Jurkat, Clone E6-1 (cell line): ENCODE results near the gene PPIB.
"Not testable (repeated sequence)": the region's sequence is repeated elsewhere in the genome, so short reads cannot be mapped to it uniquely, and the experiment has no call there.

Experiments
- DNase-seq: peaks from one replicate; pipeline ENCODE4 v3.0.0-alpha.2; 2011; ENCODE audit warnings: low read depth, low spot score
- H3K4me3 ChIP-seq: 2 replicates; pipeline ENCODE4 v1.5.1; 2011; ENCODE audit warnings: mild to moderate bottlenecking, low read length, control low read depth, moderate library complexity

PPIB gene

DNA sequence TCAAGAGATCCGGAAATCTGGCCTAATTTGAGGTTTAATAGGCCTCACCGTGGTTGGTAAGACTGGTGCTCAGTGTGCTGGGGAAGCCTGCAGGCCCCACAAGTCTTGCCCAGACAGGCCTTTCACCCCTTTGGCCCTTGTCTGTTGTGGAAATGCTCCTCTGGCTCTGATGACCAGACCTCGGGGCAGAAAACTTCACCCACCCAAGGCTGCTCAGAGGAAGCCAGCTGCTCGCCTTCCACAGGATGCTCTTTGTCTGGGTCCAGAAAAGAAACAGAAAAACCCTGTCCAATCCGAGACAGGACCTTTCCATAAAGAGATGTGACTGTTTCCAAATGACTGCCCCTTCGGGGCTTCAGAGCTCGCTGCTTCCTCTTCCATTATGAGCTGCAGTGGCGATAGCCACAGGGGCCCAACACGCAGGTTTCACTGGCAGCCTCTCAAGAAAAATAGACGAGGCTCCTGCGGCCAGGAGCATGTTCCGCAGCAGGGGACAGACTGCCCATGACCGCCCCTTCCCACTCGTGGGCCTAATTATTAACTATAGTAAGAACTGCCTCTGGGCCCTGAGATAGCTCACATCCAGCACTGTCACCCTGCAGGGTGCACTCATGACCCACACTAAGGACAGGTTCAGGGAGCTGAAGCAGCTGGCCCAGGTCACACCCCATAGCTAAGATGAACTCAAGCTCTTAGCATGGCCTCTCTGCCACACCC, 18.1 kb downstream of the PPIB start:
- no peak overlapping the region for H3K4me3 ChIP-seq
- no peak for DNase-seq

DNA sequence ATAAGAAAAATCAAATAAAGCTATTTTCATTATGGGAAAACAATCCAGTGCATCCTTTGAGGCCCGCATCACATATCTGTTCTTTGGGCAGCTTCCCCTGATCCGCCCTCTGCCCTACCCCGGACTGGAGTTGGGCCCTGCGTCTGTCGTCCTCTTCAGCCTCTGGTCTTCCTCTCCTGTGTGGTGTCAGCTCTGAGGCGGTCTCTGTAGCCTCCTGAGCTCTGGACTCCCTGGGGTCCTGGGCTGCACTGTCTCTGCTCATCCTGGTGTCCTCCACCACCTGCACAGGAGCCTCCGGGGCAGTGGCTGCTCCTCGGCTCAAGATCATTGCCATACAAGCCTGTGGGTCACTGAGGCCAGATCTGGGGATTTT, 18.6 kb downstream of the PPIB start:
- H3K4me3 ChIP-seq = no peak overlapping the region
- DNase-seq = no peak

DNA sequence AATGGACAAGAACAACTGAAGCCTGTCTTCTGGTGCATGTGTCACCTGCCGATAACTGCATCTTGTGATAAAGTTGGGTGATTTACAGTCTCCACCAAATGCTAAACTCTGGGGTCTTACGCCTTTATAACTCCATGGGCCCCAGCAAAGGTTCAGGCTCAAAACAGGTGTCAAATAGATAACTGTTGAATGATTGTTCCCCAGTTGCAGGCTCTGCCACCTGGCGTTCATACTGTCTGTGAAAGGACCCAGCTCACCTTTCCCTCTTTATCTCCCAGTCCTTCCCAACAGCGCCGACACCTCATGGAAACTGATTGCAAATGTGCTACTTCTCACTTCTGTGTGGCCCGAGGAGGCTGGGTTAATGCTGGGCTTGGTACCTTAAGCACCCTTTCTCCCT, 19.5 kb downstream of the PPIB start:
- DNase-seq = no peak
- H3K4me3 ChIP-seq = no peak overlapping the region

DNA sequence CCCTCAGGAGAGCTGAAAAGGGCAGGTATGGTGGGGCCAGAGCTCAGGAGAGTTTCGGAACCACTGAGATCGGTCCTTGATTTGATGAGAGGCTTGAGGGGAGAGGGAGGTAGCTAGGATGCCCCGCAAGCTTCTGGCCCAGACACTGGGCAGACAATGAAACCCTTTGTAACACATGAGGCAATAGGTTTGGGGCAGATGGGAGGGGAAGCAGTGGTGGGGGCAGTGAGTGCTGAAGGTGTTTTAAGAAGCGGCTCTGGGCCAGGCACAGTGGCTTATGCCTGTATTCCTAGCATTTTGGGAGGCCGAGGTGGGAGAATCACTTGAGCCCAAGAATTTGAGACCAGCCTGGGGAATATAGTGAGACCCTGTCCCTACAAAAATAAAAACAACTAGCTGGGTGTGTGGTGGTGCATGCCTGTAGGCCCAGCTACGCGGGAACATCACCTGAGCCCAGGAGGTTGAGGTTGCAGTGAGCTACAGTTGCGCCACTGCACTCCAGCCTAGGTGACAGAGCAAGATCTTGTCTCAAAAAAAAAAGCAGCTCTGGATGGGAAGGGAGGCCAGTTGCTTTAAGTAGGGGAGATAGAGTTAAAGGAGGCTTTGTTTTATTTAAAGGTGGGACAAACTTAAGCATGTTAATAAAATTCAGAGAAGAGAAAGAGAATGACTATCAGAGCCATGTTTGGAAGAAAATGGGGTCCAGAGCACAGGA, 20.9 kb downstream of the PPIB start:
- no peak overlapping the region for H3K4me3 ChIP-seq
- DNase-seq = no peak

DNA sequence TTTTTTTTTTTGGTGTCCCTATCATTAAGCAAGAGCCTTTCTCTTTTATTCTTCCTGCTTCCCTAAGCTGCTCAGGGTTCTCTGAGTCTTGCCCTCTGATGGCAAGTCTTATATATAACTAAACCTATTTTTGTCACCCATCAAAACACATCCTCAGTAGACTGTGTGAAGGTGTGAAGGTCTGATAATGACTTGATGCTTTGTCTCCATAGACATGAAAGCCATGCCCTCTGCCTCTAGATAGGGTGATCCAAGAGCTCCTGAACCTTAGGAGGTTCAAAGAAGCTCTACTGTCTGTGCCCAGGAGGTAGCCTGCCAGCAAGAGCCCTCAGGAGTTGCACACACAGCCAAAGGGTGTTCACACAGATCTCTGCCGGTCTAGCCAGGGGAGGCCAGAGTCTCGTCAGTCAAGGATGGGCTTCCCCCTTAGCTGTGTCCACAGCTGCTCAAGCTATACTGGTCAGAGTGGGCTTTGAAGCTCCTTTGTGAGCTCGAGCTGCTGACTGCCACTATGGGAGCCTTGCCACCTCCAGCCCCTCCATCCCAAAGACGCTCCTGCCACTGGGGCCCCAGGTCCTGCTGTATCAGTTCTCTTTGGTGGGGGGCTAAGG, 24.4 kb downstream of the PPIB start:
- no peak for DNase-seq
- H3K4me3 ChIP-seq = no peak overlapping the region

DNA sequence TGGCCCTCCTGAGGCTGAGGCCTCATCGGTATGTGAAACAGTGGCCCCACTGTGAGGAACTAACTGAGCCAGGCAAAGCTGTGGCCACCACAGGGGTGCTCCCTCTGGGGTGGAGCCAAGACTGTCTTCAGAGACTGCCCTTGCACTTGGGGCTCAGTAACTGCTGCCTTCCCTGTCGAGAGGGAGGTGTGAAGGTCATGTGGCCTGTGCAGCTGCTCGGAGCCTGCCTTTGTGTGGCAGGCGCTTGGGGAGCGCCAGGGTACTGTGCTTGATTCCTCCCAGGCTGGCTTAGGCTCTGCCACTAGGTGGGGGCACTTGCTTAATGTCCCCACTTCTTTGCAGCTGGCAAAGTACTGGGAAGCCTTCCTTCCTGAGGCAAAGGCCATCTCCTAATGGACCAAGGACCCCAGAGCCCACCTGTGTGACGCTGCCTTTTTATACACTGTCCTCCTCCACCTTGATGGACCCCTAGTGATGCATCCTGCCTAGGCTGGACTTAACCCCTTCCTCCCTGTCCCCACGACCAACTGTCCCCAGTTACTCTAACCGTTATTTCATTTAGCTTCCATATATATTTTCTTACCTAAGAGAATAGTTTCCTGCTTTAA, 25.5 kb downstream of the PPIB start:
- no peak overlapping the region for H3K4me3 ChIP-seq
- DNase-seq = peak; percentile 4

DNA sequence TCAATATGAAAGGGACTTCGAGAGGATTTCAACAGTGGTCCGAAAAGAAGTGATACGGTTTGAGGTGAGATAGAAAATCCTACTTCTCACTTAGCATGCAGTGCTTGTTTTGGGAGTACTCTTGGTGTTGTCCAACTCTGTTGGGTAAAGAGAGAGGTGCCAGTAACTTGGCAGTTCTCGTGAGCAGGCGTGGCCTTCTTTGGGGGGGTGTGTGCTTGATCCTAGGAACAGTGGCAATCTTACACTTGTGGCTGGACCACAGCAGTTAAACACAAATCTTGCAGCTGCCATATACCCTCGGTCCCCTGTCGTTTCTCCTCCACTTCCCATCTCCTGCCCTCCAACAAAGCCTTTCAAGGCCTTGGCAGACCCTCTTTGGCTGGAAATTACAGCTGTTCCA, 26.5 kb downstream of the PPIB start:
- no peak overlapping the region for H3K4me3 ChIP-seq
- no peak for DNase-seq

DNA sequence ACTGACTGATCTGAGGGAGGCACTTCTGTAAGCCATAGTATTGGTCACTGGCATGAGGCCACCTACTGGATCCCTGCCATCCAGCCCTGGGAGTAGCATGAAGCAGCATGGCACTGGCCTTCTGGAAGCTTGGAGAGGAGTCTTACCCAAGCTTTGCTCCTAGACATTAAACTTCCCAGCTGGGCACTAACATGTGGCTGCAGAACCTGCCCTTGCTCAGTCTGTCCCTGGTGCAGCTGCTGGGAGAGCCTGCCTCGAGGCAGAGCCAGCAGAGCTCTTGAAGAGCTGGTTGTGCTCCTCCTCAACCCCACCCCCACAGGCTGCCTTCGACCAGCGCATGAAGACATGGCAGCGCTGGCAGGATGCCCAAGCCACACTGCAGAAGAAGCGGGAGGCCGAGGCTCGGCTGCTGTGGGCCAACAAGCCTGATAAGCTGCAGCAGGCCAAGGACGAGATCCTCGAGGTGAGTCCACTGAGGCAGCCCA, 28.4 kb downstream of the PPIB start:
- DNase-seq = no peak
- H3K4me3 ChIP-seq = no peak overlapping the region

DNA sequence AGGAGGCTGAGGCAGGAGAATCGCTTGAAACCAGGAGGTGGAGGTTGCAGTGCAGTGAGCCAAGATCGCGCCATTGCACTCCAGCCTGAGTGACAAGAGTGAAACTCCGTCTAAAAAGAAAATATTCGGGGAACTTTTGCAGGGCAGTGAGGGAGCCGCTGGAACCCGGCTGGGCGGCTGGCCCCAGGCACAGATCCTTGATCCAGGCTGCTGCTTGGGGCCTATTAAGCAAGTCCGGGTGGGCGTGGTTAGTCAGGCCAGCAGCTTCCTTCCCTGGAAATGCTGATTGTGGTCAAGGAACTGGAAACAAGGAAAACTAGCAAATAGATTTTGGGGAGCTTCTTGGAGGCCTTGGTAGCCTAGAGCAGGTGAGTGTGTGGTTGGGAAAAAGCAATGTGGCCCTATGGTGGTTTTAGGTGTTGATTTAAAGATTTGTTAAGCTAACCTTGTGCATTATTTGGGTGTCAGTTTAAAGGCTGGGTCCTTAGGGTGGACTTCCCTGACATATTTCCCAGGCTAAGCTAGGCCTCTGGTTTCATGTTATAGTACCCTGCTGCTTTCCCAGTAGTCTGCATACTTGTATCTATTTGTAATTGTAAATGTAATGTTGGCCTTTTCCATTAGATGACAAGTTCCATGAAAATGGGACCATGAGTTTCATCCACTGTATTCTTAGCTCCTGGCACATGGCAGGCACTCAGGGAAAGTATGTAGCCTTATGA, 29.0 kb downstream of the PPIB start:
- no peak overlapping the region for H3K4me3 ChIP-seq
- no peak for DNase-seq

DNA sequence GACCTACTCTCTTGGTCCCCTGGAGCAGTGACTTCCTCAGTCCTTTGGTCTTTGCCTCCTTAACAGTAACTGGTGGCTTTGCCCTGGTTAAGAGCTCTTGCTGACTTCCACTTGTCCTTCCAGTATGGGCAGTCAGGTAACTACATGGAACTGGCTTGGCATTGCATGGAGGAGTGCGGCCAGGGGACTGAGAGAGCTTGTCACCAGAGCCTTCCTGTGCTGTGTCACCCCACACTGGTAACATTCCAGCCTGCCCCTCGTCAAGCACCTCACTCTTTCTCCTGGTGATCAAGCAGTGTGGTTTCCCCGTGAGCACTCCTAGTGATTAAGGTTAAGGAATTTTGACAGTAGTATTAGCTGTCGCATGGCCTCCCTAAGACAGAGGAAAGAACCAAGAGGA, 30.6 kb downstream of the PPIB start:
- no peak overlapping the region for H3K4me3 ChIP-seq
- DNase-seq = no peak

DNA sequence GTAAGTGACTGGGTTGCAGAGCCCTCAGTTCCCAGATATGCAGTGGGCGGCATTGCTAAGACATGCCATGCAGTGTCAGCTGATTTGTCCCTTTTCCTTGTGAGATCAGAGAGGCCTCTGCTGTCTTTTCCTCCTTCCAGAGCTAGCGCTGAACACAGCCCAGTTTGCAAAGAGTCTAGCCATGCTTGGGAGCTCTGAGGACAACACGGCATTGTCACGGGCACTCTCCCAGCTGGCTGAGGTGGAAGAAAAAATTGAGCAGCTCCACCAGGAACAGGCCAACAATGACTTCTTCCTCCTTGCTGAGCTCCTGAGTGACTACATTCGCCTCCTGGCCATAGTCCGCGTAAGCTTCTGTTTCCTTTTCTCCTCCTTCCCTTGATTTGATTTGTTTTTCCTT, 31.3 kb downstream of the PPIB start:
- no peak for DNase-seq
- H3K4me3 ChIP-seq = no peak overlapping the region

DNA sequence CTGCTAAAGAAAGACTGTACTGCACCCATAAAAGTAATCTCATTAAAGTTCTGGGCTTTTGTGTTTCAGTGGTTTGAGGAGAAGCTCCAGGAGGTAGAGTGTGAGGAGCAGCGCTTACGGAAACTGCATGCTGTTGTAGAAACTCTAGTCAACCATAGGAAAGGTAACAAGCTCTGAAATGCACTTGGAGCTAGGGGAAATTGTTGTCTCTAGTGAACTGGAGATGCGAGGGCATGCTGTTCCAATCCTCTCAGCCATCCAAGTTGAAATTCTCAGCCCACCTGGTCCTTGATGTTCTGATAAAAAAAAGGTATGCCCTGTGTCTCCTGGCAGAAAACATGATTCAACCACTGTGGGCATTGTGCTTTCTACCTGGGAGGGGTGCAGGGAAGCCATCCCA, 32.7 kb downstream of the PPIB start:
- no peak for DNase-seq
- no peak overlapping the region for H3K4me3 ChIP-seq

DNA sequence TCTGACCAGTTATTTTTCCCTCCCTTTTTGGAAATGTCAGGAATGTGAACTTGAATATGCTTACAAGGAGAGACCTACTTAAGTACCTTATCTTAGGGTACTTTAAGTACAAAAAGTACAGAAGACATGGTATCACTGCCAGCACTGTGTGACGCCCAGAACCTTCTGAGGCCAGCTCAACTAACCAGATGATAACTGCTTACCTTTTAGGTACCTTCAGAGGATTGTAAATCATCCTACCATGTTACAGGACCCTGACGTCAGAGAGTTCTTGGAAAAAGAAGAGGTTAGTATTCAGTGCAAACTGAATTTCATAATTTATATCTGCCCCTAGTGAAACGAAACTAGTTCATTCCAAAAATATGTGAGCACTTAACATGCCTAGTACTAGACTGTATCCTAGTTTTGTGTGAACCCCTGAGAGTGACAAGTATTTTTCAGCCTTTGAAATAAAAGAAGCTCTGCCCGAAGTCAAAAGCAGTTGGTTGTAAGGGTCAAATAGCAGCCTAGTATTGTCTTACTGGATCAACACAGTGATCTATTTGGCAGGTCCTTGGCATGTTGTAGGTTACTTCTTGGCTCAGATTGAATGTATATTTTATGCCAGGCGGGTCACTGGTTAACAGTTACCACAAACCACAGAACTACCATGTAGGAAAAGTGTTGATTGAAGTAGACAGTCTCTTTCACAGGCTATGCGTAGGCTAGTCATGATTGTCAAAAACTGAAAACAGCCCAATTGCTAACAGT, 35.1 kb downstream of the PPIB start:
- no peak for DNase-seq
- H3K4me3 ChIP-seq = no peak overlapping the region

DNA sequence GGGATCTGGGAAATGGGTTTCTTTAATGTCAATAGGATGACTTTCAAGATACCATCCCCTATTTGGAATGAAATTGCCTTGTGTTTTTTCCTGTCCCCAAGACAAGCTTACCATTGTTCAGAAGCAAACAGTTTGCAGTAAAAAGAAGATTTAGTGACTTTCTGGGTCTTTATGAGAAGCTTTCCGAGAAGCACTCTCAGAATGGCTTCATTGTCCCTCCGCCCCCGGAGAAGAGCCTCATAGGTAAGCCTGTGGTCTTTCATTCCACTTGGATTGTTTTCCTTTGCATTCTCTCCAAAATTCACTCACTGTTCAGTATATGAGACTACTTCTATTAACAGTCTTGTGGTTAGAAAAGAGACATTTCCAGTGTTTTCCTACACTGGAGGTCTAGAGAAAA, 36.8 kb downstream of the PPIB start:
- no peak for DNase-seq
- H3K4me3 ChIP-seq = no peak overlapping the region

DNA sequence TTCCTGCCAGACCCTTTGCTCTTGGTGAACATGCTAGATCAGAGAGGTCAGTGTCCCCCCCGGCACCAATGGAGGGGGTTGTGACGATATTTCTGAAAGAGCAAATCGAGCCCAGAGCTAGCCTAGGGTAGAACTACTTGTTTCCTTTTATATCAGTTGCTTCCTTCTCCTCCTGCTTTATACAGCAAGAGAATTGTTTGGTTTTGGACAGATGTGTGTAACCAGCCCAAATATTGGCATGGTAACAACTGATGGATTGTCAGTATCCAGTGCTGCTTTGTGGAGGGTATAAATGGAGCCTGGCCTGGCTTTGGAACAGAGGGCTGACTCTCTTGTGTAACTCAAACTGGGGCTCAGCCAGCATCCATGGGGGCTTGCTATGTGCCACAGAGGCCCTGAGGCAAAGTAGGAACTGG, 39.9 kb downstream of the PPIB start:
- DNase-seq = no peak
- no peak overlapping the region for H3K4me3 ChIP-seq

DNA sequence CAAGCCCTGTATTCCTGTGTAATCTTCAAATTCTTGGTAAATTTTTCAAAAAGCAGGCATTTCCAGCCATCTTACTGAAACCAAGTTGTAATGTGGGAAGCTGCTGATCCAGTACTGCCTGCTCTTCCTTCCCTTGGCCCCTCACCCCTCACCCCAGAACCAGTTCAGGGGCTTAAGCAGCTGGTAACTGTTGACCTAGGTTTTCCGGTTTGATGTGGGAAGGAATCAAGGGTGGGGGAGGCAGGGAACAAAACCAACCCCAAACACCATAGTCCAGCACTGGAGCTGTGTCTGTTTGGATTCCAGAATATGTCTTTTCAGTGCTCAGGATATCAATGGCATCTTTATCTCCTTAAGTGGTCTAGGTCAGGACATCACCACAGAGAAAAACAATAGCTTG, 40.4 kb downstream of the PPIB start:
- DNase-seq = no peak
- H3K4me3 ChIP-seq = no peak overlapping the region

DNA sequence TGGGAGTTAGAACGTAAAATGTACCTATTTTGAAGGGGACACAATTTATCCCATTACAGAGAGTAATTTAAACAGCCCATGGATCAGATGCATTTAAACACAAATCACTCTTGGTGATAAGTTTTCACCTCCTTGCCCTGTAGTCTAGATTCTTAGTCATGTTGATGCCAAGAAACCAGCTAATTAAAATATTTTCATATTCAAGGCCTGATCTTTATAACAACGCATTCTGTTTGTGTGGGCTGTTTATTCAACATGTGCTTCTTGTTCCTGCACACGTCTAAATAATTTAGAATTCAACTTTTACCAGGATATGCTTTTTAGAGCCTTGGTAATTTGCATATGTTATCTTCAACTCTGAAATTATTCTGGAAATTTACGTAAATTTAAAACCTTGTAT, 41.2 kb downstream of the PPIB start:
- DNase-seq = no peak
- H3K4me3 ChIP-seq = no peak overlapping the region

DNA sequence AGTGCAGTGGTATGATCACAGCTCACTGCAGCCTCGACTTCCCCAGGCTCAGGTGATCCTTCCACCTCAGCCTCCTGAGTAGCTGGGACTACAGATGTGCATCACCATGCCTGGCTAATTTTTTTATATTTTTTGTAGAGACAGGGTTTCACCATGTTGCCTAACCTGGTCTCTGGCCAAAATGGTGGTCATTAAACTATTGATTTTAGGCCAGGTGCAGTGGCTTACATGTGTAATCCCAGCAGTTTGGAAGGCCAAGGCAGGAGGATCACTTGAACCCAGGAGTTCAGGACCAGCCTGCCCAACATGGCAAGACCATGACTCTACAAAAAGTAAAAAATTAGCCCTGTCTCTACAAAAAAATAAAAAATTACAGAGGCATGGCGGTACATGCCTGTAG, 42.5 kb downstream of the PPIB start:
- H3K4me3 ChIP-seq, DNase-seq: not testable (repeated sequence)
